Stomach (tissue), 4 donors: Measurements from ENCODE around the gene BPHL.

ENCODE experiments used
- POLR2A ChIP-seq, 4 donors: fragments of 450-650 bp; IDR thresholded peaks; one replicate each; pipeline ENCODE4 v1.6.1; 2016; ENCODE audit warnings: antibody characterized with exemption in 4 of 4, control low read depth in 2 of 4, mild to moderate bottlenecking in 1 of 4, moderate library complexity in 1 of 4
- POLR2AphosphoS5 ChIP-seq, 3 donors: sonication (generic); formaldehyde crosslinking; IDR thresholded peaks; one replicate each; pipeline ENCODE4 v1.6.1; 2016; ENCODE audit warnings: antibody characterized with exemption in 3 of 3

- TF ChIP-seq POLR2A (IDR thresholded peaks at IDR 0.05): no peak
- TF ChIP-seq POLR2AphosphoS5 (IDR thresholded peaks at IDR 0.05): no peak
Measured at GRCh38 chr6:3140201-3140600, 21.7 kb downstream of the BPHL start.
